GM12878 (cell line): ENCODE results near the gene CLEC4E. TPM values are rescaled to one million over a fixed set of nuclear protein-coding genes. Genes with fewer than 3 reads are reported as not detected.
A peak's percentile ranks its signal among the peaks of the same experiment; 100 is the strongest.

Source experiments
- ATF2 ChIP-seq: IDR thresholded peaks from 2 replicates; pipeline ENCODE4 v1.6.1; 2012; ENCODE audit warnings: low read length, inconsistent platforms
- BCL11A ChIP-seq: IDR thresholded peaks from 2 replicates; pipeline ENCODE4 v1.6.1; 2011; ENCODE audit warnings: low read depth, low read length
- BCL3 ChIP-seq: IDR thresholded peaks from 2 replicates; pipeline ENCODE4 v1.6.1; 2011; ENCODE audit warnings: borderline replicate concordance, low read depth, mild to moderate bottlenecking, moderate library complexity, low read length; ENCODE audit not compliant: insufficient read depth, poor library complexity, severe bottlenecking
- BRCA1 ChIP-seq: IDR thresholded peaks from 2 replicates; pipeline ENCODE4 v1.6.1; 2011; ENCODE audit warnings: low read depth, low read length, improper control_type of control experiment
- CREM ChIP-seq: IDR thresholded peaks from 2 replicates; pipeline ENCODE4 v1.6.1; 2014; ENCODE audit warnings: antibody characterized with exemption, low read depth
- DPF2 ChIP-seq: fragments of 450-650 bp; IDR thresholded peaks from 2 replicates; pipeline ENCODE4 v1.6.1; 2017; ENCODE audit warnings: mild to moderate bottlenecking
- FOXK2 ChIP-seq: fragments of 450-650 bp; IDR thresholded peaks from 2 replicates; pipeline ENCODE4 v1.6.1; 2017; ENCODE audit warnings: mild to moderate bottlenecking, moderate library complexity
- IRF4 ChIP-seq: IDR thresholded peaks from 2 replicates; pipeline ENCODE4 v1.6.1; 2011; ENCODE audit warnings: low read depth, low read length
- IRF5 ChIP-seq: fragments of 450-650 bp; IDR thresholded peaks from 2 replicates; pipeline ENCODE4 v1.6.1; 2017; ENCODE audit warnings: borderline replicate concordance
- LARP7 ChIP-seq: fragments of 450-650 bp; IDR thresholded peaks from 2 replicates; pipeline ENCODE4 v1.6.1; 2017; ENCODE audit warnings: mild to moderate bottlenecking
- NR2C1 ChIP-seq: fragments of 450-650 bp; IDR thresholded peaks from 2 replicates; pipeline ENCODE4 v1.6.1; 2017; ENCODE audit warnings: antibody characterized with exemption, mild to moderate bottlenecking, moderate library complexity
- RAD51 ChIP-seq: fragments of 450-650 bp; IDR thresholded peaks from 2 replicates; pipeline ENCODE4 v1.6.1; 2016; ENCODE audit warnings: moderate library complexity, mild to moderate bottlenecking, inconsistent platforms
- RUNX3 ChIP-seq: IDR thresholded peaks from 2 replicates; pipeline ENCODE4 v1.6.1; 2012; ENCODE audit warnings: low read length, inconsistent platforms
- SIN3A ChIP-seq: IDR thresholded peaks from 2 replicates; pipeline ENCODE4 v1.6.1; 2012; ENCODE audit warnings: low read depth, low read length, improper control_type of control experiment
- SKIL ChIP-seq: fragments of 450-650 bp; IDR thresholded peaks from 2 replicates; pipeline ENCODE4 v1.6.1; 2017; ENCODE audit warnings: mild to moderate bottlenecking, low read depth, inconsistent platforms; ENCODE audit not compliant: poor library complexity, severe bottlenecking
- SMAD1 ChIP-seq: fragments of 450-650 bp; IDR thresholded peaks from 2 replicates; pipeline ENCODE4 v1.6.1; 2018; ENCODE audit warnings: mild to moderate bottlenecking, low read depth; ENCODE audit not compliant: partially characterized antibody
- SMARCA5 ChIP-seq: fragments of 450-650 bp; IDR thresholded peaks from 2 replicates; pipeline ENCODE4 v1.6.1; 2017; ENCODE audit warnings: mild to moderate bottlenecking
- SP1 ChIP-seq: IDR thresholded peaks from one replicate; pipeline ENCODE4 v1.6.1; 2011; ENCODE audit warnings: low read depth, low read length
- SPI1 ChIP-seq: IDR thresholded peaks from 2 replicates; pipeline ENCODE4 v1.6.1; 2011; ENCODE audit warnings: low read depth, mild to moderate bottlenecking, low read length, moderate library complexity, borderline replicate concordance; ENCODE audit not compliant: insufficient read depth
- STAT1 ChIP-seq: fragments of 450-650 bp; conservative IDR thresholded peaks from 2 replicates; pipeline ENCODE4 v1.6.1; 2014; ENCODE audit warnings: antibody characterized with exemption, mild to moderate bottlenecking
- TARDBP ChIP-seq: IDR thresholded peaks from 2 replicates; pipeline ENCODE4 v1.6.1; 2016; ENCODE audit warnings: borderline replicate concordance
- TCF12 ChIP-seq: IDR thresholded peaks from 2 replicates; pipeline ENCODE4 v1.6.1; 2011; ENCODE audit warnings: low read depth, mild to moderate bottlenecking, low read length
- TCF3 ChIP-seq: IDR thresholded peaks from 2 replicates; pipeline ENCODE4 v1.6.1; 2012; ENCODE audit warnings: low read depth, mild to moderate bottlenecking, low read length, borderline replicate concordance; ENCODE audit not compliant: insufficient read depth
- TCF7 ChIP-seq: IDR thresholded peaks from 2 replicates; pipeline ENCODE4 v1.6.1; 2014; ENCODE audit warnings: antibody characterized with exemption, borderline replicate concordance
- USF1 ChIP-seq: IDR thresholded peaks from 2 replicates; pipeline ENCODE4 v1.6.1; 2011; ENCODE audit warnings: borderline replicate concordance, low read depth, mild to moderate bottlenecking, moderate library complexity, mixed read lengths, low read length; ENCODE audit not compliant: insufficient read depth; ENCODE audit errors: extremely low read length
- YBX1 ChIP-seq: fragments of 450-650 bp; IDR thresholded peaks from 2 replicates; pipeline ENCODE4 v1.6.1; 2016; ENCODE audit warnings: antibody characterized with exemption
- ZNF207 ChIP-seq: fragments of 450-650 bp; IDR thresholded peaks from 2 replicates; pipeline ENCODE4 v1.6.1; 2014; ENCODE audit warnings: antibody characterized with exemption, mild to moderate bottlenecking, borderline replicate concordance
- polyA plus RNA-seq, 11 experiments: library from polyadenylated mRNA; depleted of rRNA in 4 of 11; unstranded in 6 of 11; stranded (reverse) in 5 of 11; fragments of >200 nt; fragmentation: Nextera tagmentation in 4 of 11; fragmentation: Illumina TruSeq in 1 of 11; extraction: Ambion mirVana in 4 of 11; extraction: Trizol in 1 of 11; gene quantifications; 1 replicate in 1 of 11; 2 replicates in 10 of 11; pipeline versions ENCODE4 v1.2.1 to v1.2.3, GENCODE V29; 2011 to 2016; ENCODE audit warnings: inconsistent platforms in 2 of 11, missing spikeins in 2 of 11, low read depth in 1 of 11
- total RNA-seq, 4 experiments: library from RNA; depleted of rRNA in 3 of 4; stranded (reverse); fragments of >200 nt in 3 of 4; fragmentation: Illumina TruSeq in 1 of 4; extraction: Trizol in 1 of 4; gene quantifications; 2 replicates each; pipeline versions ENCODE4 v1.2.1 to v1.2.3, GENCODE V29; 2013 to 2021

CLEC4E gene
- total and polyA plus RNA-seq, 10 of the 15 experiments (the other 5 are each of a cell fraction or from before 2014, with no cell fraction given) = not detected

- TF ChIP-seq BCL3 (no peak), TCF3 (peak; percentile 73; the same call in 1 of the 2 replicates), CREM (peak; percentile 49; the same call in 1 of the 2 replicates), DPF2 (peak; percentile 80; the same call in 1 of the 2 replicates), ZNF207 (no peak), USF1 (no peak), RUNX3 (peak; percentile 96), SMAD1 (no peak), TARDBP (no peak), SMARCA5 (no peak), BRCA1 (no peak), SP1 (no peak), RAD51 (no peak), SIN3A (no peak), SPI1 (peak; percentile 71), NR2C1 (no peak), BCL11A (peak; percentile 80), SKIL (no peak), YBX1 (no peak), TCF7 (no peak), LARP7 (no peak), ATF2 (peak; percentile 59), FOXK2 (no peak), TCF12 (peak; percentile 61; the same call in 1 of the 2 replicates), IRF4 (peak; percentile 88; the same call in 1 of the 2 replicates), STAT1 (no peak), IRF5 (no peak)
Observed at GRCh38 chr12:8493084-8493483, 47.6 kb downstream of the CLEC4E start (continued).
